HL-60 (cell line): ENCODE data around the gene LRRC71.

Experiments
- DNase-seq, 2 experiments: peaks; one replicate each; pipeline ENCODE4 v3.0.0-alpha.2; 2010 to 2020; ENCODE audit warnings: low read depth in 1 of 2, low spot score in 1 of 2
- H3K27ac ChIP-seq: fragments of 250-450 bp; sonication (Bioruptor Pico); replicated peaks from 2 replicates; pipeline ENCODE4 v1.5.1; 2020; ENCODE audit warnings: mild to moderate bottlenecking, moderate library complexity
- H3K27me3 ChIP-seq: fragments of 250-450 bp; sonication (Bioruptor Pico); 2 replicates; pipeline ENCODE4 v1.5.1; 2021; ENCODE audit warnings: mild to moderate bottlenecking, moderate library complexity; ENCODE audit not compliant: insufficient read depth, poor library complexity, severe bottlenecking
- H3K4me3 ChIP-seq: replicated peaks from 2 replicates; pipeline ENCODE4 v1.5.1; 2011; ENCODE audit warnings: mild to moderate bottlenecking, control low read depth, low read length; ENCODE audit not compliant: insufficient read depth
- GABPA ChIP-seq: IDR thresholded peaks from 2 replicates; pipeline ENCODE4 v1.6.1; 2012; ENCODE audit warnings: low read depth
- POLR2AphosphoS5 ChIP-seq: IDR thresholded peaks from 2 replicates; pipeline ENCODE4 v1.6.1; 2012; ENCODE audit warnings: low read depth
- SPI1 ChIP-seq: IDR thresholded peaks from 2 replicates; pipeline ENCODE4 v1.6.1; 2012; ENCODE audit warnings: low read depth, mild to moderate bottlenecking, borderline replicate concordance
- TF ChIP-seq, protein P1 (sequence below): IDR thresholded peaks from 2 replicates; pipeline ENCODE4 v1.6.1; 2012; ENCODE audit warnings: low read depth; ENCODE audit not compliant: insufficient replicate concordance
- TF ChIP-seq, protein P2 (sequence below): IDR thresholded peaks from one replicate; pipeline ENCODE4 v1.5.1; 2011; ENCODE audit warnings: low read length, control low read depth, inconsistent platforms; ENCODE audit not compliant: insufficient read depth

LRRC71 gene

DNA sequence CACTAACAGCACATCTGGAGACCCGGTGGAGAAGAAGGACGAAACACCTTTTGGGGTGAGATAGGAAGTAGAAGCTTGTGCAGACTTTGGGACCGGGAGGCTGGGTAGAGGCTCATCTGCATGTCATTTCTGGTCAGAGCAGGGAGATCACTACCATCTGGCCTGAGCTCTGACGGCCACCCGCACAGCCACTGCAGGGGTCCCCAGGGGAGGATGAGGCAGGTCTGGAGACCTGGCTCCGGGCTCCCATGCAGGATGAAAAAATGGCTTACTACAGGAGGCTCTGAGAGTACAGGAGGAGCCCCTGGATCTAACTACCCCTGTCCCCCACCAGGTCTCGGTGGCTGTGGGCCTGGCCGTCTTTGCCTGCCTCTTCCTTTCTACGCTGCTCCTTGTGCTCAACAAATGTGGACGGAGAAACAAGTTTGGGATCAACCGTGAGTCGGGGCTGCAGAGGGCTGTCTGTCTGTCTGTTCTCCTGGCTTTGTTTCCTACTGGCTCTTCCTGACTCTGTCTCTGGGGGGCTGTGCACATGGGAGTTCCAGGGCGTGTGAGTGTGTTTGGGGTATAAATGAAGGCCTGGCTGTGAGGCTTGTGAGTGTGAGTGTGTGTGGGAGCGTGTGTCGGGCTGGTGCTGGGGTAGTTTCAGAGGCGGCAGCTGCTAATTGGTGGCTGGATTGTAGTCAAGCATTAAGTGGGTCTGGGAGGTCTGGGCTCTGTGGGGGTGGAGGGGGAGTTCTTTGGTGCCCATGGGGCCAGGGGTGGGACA is 45.7 kb upstream of the LRRC71 start:
- no peak for DNase-seq
- TF ChIP-seq, protein P1, sequence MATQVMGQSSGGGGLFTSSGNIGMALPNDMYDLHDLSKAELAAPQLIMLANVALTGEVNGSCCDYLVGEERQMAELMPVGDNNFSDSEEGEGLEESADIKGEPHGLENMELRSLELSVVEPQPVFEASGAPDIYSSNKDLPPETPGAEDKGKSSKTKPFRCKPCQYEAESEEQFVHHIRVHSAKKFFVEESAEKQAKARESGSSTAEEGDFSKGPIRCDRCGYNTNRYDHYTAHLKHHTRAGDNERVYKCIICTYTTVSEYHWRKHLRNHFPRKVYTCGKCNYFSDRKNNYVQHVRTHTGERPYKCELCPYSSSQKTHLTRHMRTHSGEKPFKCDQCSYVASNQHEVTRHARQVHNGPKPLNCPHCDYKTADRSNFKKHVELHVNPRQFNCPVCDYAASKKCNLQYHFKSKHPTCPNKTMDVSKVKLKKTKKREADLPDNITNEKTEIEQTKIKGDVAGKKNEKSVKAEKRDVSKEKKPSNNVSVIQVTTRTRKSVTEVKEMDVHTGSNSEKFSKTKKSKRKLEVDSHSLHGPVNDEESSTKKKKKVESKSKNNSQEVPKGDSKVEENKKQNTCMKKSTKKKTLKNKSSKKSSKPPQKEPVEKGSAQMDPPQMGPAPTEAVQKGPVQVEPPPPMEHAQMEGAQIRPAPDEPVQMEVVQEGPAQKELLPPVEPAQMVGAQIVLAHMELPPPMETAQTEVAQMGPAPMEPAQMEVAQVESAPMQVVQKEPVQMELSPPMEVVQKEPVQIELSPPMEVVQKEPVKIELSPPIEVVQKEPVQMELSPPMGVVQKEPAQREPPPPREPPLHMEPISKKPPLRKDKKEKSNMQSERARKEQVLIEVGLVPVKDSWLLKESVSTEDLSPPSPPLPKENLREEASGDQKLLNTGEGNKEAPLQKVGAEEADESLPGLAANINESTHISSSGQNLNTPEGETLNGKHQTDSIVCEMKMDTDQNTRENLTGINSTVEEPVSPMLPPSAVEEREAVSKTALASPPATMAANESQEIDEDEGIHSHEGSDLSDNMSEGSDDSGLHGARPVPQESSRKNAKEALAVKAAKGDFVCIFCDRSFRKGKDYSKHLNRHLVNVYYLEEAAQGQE: no peak
- TF ChIP-seq, protein P2, sequence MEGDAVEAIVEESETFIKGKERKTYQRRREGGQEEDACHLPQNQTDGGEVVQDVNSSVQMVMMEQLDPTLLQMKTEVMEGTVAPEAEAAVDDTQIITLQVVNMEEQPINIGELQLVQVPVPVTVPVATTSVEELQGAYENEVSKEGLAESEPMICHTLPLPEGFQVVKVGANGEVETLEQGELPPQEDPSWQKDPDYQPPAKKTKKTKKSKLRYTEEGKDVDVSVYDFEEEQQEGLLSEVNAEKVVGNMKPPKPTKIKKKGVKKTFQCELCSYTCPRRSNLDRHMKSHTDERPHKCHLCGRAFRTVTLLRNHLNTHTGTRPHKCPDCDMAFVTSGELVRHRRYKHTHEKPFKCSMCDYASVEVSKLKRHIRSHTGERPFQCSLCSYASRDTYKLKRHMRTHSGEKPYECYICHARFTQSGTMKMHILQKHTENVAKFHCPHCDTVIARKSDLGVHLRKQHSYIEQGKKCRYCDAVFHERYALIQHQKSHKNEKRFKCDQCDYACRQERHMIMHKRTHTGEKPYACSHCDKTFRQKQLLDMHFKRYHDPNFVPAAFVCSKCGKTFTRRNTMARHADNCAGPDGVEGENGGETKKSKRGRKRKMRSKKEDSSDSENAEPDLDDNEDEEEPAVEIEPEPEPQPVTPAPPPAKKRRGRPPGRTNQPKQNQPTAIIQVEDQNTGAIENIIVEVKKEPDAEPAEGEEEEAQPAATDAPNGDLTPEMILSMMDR: no peak
- no peak for TF ChIP-seq GABPA
- TF ChIP-seq POLR2AphosphoS5: no peak
- TF ChIP-seq SPI1: no peak
- H3K27me3 ChIP-seq: peaks cover 41% of the 10 kb centered on the region

DNA sequence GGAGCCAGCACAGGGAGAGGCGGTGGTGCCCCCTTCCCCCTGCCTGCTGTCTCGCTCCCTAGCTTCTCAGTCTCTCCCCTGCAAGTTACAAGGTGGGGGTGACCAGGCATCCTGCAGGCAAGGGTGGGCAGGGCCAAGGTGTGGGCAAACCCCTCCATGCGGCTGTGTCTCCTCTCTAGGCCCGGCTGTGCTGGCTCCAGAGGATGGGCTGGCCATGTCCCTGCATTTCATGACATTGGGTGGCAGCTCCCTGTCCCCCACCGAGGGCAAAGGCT is 45.2 kb upstream of the LRRC71 start:
- Histone ChIP-seq H3K27ac (no peak overlapping the region), H3K27me3 (peaks cover 46% of the 10 kb centered on the region), H3K4me3 (no peak overlapping the region)
- TF ChIP-seq POLR2AphosphoS5 (no peak), SPI1 (no peak), GABPA (no peak)
- TF ChIP-seq, protein P2: no peak
- TF ChIP-seq, protein P1: no peak
- DNase-seq: no peak

More for the DNA sequence above, 45.7 kb upstream of the LRRC71 start:
- Histone ChIP-seq H3K4me3 (no peak overlapping the region), H3K27ac (no peak overlapping the region)

DNA sequence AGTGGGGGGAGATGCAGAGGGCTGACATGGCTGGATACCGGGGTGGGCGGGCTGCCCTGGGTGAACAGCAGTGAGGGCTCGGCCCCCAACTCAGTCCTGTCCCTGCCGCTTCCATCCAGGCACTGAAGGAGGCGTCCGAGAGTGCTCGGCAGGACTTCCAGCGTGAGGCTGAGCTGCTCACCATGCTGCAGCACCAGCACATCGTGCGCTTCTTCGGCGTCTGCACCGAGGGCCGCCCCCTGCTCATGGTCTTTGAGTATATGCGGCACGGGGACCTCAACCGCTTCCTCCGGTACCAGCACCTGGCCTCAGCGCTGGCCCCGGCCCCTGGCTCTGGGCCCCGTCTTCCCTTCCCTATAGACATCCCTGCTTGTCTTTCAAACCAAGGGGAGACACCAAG is 44.2 kb upstream of the LRRC71 start:
- Histone ChIP-seq H3K4me3 (no peak overlapping the region), H3K27ac (no peak overlapping the region), H3K27me3 (peaks cover 43% of the 10 kb centered on the region)
- no peak for DNase-seq
- TF ChIP-seq, protein P1: no peak
- TF ChIP-seq GABPA: no peak
- TF ChIP-seq, protein P2: no peak
- no peak for TF ChIP-seq SPI1
- TF ChIP-seq POLR2AphosphoS5: no peak
